ENCODE results near the gene DHX35. TPM values are rescaled to one million over a fixed set of nuclear protein-coding genes. Genes with fewer than 3 reads are reported as not detected.

DHX35 gene
- total RNA-seq, 1 donor from 2014 or later: 6.1 TPM

DNA sequence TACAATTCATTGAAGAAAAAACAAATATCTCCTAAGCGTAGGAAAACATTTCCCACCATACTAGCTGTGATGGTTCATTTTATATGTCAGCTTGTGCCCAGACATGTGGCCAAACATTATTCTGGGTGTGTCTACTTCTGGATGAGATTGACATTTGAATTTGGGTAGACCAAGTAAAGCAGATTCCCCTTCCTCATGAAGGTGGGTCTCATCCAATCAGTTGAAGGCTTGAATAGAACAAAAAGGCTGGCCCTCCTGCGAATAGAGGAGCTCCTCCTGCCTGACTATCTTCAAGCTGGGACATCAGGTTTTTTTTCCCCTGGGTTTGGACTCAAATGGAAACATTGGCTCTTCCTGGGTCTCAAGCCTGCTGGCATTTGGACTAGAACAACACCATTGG is 113.6 kb downstream of the DHX35 start:
- DNase-seq (ENCODE audit: low read depth): no peak
- H3K4me3 ChIP-seq (ENCODE audit: low read depth, low read length): no peak overlapping the region
- no peak for TF ChIP-seq CTCF (conservative IDR thresholded peaks at IDR 0.05; ENCODE audit: low read depth, low read length)

DNA sequence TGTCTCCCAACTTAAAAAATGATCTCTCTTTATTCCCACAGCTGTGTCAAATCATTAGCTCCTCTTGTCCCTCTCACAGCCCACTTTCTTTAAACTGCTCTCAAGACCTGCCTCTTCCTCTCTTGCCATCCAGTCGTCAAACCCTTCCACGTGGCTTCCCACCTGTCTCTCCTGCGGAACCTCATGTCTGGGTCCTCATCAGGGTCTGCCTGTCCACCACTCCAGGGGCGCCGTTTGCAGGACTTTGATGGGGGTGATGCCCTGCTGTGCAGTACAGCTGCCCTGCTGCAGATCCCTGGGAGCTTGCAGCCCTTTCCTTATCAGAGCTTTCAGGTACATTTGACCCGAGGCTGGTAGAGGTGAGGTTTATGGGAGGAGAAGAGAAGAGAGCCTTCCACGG is 114.8 kb downstream of the DHX35 start:
- DNase-seq (ENCODE audit: low read depth): no peak
- no peak for TF ChIP-seq CTCF (conservative IDR thresholded peaks at IDR 0.05; ENCODE audit: low read depth, low read length)
- H3K4me3 ChIP-seq (ENCODE audit: low read depth, low read length): no peak overlapping the region

DNA sequence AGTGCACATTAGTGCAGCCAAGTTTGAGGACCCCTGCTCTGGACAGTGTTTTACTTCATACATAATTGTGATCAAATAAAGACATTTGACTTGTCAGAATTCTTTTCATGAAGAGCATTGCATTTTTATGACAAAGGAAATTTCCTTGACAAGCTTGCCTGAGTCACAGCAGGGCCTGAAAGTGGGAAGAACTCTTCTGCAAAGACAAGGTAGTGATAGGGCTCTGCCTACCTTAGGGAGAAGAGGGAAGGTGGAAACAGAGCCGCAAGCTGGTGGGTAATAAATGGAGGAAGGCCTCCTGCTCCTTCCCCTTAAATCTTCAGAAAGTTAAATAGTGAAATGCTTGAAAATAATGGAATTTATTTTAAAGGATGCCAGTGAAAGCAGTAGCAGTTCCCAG is 118.2 kb downstream of the DHX35 start:
- no peak for DNase-seq (ENCODE audit: low read depth)
- TF ChIP-seq CTCF (conservative IDR thresholded peaks at IDR 0.05; ENCODE audit: low read depth, low read length): no peak
- no peak overlapping the region for H3K4me3 ChIP-seq (ENCODE audit: low read depth, low read length)

GRCh38 chr20:39081255-39081654 is 119.1 kb downstream of the DHX35 start:
- peak; percentile 96 for TF ChIP-seq CTCF (conservative IDR thresholded peaks at IDR 0.05; ENCODE audit: low read depth, low read length)
- no peak overlapping the region for H3K4me3 ChIP-seq (ENCODE audit: low read depth, low read length)
- no peak for DNase-seq (ENCODE audit: low read depth)

GRCh38 chr20:39082622-39083398 is 120.7 kb downstream of the DHX35 start:
- H3K4me3 ChIP-seq (ENCODE audit: low read depth, low read length): no peak overlapping the region
- no peak for DNase-seq (ENCODE audit: low read depth)
- no peak for TF ChIP-seq CTCF (conservative IDR thresholded peaks at IDR 0.05; ENCODE audit: low read depth, low read length)

DNA sequence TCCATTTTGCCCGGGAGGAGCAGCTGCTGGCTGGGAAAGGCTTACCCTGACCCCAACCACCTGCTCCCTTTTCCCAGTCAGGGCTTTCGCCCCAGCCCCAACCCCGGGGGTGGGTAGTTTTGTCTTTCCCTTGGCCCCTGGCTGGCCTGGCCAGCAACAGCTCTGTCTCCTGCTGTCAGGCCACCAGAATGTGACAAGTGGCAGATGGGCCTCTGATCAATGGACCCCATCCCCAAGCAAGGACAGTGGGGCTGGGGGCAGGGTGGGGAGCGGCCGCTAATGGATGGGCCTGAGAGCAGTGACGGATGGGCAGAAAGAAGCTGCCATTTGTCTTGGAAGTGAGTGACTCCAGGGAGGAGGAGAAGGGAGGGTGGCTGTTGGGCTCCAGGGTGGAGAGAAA is 121.6 kb downstream of the DHX35 start:
- no peak for TF ChIP-seq CTCF (conservative IDR thresholded peaks at IDR 0.05; ENCODE audit: low read depth, low read length)
- no peak overlapping the region for H3K4me3 ChIP-seq (ENCODE audit: low read depth, low read length)
- DNase-seq (ENCODE audit: low read depth): no peak

GRCh38 chr20:39089029-39089428 is 126.9 kb downstream of the DHX35 start:
- no peak overlapping the region for H3K4me3 ChIP-seq (ENCODE audit: low read depth, low read length)
- no peak for DNase-seq (ENCODE audit: low read depth)
- TF ChIP-seq CTCF (conservative IDR thresholded peaks at IDR 0.05; ENCODE audit: low read depth, low read length): no peak
